Activated T-cell treated with anti-CD3 and anti-CD28 coated beads, Interleukin-2, amount 50 U/mL, for 1 hour (primary cell): ENCODE results near the gene ABCA10.
"Not testable (repeated sequence)": the region's sequence is repeated elsewhere in the genome, so short reads cannot be mapped to it uniquely, and the experiment has no call there.

Experiments
- DNase-seq: peaks from one replicate; pipeline ENCODE4 v3.0.0-alpha.2; 2020

ABCA10 gene

GRCh38 chr17:69228018-69228417 lies 606 bp downstream of the ABCA10 start:
- DNase-seq = no peak

DNA sequence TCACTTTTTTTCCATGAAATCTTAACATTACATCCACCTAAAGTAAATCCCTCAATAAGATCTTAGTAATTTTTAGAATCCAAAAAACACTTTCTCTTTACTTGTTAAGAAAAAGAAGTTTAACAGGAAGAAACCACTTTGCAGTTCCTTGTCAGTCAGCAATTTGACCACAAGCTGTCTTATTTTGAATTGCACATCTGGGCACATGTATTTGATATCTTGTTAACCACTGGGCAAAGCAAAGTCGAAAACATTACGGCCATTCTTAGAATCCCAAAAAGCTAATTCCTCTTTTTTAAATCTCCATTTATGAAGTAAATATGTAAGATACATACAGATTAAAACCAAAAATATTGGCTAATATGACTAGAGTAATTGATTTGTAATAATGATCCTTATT lies 1.1 kb downstream of the ABCA10 start:
- no peak for DNase-seq

DNA sequence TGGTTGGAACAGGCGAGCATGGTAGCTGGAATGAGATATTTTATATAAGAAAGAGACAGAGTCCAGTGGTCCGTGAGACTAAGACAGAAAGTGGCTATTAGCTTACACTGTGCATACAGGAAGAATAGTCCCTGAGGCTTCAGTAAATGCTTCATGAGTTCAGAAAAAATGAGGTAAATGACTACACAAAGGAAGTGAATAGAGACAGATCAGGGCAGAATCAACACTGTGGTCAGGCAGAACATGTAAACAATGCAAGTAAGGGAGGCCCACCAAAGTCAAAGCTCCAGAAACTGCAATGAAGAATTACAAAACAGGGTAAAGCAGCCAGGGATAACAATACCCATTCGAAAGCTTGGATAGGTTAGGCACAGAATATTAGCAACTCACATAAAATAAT lies 4.8 kb downstream of the ABCA10 start:
- no peak for DNase-seq

GRCh38 chr17:69222707-69223258 lies 5.8 kb downstream of the ABCA10 start:
- DNase-seq = no peak

DNA sequence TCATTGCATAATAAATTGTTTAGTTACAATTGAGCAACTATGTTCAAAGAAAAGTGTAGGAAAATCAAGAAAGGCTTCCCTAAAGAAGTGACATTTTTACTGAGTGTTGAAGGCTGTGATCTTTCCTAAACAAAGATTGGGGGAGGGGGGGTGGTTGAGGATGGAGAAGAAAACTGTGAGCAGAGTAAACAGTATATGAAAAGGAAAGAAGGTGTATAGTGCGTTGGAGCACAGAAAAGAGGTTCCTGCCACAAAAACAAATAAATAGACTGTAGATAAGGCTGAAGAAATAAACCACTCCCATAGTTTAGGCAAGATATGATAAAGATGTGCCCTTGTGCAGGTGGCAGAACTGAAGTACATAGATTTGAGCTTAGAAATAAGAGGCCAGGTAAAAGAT lies 8.5 kb downstream of the ABCA10 start:
- no peak for DNase-seq

DNA sequence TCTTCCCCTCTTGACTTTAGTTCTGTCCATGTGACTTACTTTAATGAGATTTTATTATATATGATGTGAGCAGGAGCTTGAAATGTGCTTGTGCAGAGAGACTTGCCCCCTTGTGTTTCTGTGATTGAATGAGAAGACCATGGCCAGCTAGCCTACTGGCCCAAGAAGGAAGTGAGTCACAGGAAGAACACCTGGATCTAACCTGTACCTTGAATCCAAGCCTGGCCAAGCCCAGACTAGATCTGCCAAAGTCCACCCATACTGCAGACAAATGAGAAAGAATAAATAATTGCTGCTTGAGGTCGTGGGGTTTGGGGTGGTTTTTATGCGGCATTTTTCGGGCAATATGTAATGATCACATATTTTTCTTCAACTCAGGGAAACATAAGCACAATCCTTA lies 9.6 kb downstream of the ABCA10 start:
- DNase-seq = no peak

- no peak for DNase-seq
These were observed 15.4 kb downstream of the ABCA10 start for GRCh38 chr17:69213059-69213813.

DNA sequence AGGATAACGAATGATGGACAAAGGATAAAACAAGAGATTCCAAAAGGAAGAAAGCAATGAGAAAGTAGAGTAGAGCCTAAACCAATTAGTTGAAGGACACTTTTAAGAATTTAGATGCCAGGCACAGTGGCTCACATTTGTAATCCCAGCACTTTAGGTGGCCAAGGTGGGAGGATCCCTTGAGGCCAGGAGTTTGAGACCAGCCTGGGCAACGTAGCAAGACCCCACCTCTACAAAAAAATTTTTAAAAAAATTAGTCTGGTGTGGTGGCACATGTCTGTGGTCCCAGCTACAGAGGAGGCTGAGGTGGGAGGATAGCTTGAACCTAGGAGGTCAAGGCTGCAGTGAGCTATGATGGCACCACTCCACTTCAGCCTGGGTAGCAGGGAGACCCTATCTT lies 20.0 kb downstream of the ABCA10 start:
- DNase-seq = no peak

GRCh38 chr17:69207151-69207550 lies 21.5 kb downstream of the ABCA10 start:
- no peak for DNase-seq

GRCh38 chr17:69198238-69198637 lies 30.4 kb downstream of the ABCA10 start:
- no peak for DNase-seq

DNA sequence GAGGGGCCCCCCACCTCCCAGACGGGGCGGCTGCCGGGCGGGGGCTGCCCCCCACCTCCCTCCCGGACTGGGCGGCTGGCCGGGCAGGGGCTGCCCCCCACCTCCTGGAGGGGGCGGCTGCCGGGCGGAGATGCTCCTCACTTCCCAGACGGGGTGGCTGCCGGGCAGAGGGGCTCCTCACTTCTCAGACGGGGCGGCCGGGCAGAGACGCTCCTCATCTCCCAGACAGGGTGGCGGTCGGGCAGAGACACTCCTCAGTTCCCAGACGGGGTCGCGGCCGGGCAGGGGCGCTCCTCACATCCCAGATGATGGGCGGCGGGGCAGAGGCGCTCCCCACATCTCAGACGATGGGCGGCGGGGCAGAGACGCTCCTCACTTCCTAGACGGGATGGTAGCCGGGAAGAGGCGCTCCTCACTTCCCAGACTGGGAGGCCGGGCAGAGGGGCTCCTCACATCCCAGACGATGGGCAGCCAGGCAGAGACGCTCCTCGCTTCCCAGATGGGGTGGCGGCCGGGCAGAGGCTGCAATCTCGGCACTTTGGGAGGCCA lies 32.4 kb downstream of the ABCA10 start:
- DNase-seq = not testable (repeated sequence)

- DNase-seq = no peak
These were observed 35.9 kb downstream of the ABCA10 start for GRCh38 chr17:69192754-69193153.

- DNase-seq = no peak
These were observed 39.8 kb downstream of the ABCA10 start for GRCh38 chr17:69188796-69189195.

- DNase-seq = no peak
These were observed 40.6 kb downstream of the ABCA10 start for GRCh38 chr17:69188064-69188463.

DNA sequence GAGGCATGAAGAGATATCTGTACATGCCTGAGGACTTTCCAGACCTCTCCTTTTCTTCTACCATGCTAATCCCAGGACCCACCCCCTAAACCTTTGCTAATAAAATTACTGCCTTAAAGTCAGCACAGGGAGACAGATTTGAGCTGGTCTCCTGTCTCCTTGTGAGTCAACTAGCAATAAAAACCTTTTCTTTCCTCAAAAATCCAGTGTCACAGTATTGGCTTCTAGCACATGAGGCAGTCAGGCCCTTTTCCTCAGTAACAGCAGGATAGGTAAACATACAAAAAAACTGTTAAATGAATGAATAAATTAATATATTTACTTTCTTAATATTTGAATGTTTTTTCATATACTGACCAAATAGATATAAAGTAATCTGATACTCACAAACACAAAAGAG lies 41.3 kb downstream of the ABCA10 start:
- no peak for DNase-seq

DNA sequence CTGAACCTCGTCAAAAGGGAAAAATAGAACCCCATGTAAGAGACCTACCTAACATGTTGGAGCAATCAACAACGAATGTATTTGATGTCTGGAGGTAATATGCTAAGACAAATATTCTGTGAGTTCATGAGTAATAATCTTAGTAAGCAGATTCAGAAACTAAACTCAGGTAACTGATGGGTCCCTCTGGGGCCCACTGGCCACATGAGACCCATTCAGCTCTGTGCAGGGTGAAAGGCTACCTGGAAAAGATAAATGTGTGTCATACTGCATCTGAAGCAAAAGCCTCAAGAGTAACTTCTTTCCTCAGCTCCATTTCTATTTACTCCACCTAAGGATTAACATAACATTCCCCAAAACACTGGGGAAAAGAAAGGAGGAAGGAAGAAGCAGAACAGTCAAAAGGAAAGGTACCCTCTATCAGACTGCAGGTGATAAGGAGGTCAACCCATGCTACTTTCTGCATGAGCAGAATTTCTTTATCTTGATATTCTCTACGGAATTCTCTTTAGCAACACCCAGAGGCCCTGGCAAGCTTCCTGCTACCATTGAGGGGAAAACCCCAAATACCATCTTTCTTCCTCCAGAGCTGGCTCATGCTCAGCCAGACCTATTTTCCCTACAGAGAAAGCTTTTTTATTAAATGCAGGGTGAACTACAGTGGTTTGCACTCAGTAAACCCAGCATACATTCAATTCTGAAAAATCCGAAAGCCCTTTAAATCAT lies 49.2 kb downstream of the ABCA10 start:
- no peak for DNase-seq

GRCh38 chr17:69176457-69176795 lies 52.2 kb downstream of the ABCA10 start:
- DNase-seq = no peak

DNA sequence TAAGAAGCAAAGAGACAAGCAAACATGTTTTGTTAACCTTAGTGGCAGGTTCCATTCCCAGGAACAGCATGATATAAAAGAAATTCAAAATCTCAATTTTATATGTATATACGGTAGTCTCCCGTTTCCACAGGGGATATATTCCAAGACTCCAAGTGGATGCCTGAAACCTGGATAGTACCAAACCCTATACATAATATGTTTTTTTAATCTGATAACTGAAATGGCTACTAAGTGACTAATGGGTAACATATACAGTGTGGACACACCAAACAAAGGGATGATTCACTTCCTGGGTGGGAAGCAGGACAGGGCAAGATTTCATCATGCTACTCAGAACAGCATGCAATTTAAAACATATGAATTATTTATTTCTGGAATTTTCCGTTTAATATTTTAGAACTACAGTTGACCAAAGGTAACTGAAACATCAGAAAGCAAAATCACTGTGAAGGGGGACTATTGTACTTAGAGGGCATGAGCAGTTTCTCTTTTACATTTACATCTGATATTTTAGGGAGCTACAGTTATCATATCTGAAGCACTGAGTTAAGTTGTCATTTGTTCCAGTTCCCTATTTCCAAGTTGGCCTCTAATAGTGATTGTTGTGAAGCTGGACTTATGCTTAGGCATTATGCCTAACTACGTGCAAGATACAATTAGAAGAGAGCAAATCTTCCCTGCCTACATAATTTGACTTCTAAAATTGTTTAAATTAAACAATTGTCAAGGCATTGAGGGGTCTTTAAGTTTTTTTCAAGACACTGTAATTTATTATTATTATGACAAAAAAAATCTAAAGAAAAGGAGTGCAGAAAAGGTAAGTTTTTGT lies 52.8 kb downstream of the ABCA10 start:
- no peak for DNase-seq

DNA sequence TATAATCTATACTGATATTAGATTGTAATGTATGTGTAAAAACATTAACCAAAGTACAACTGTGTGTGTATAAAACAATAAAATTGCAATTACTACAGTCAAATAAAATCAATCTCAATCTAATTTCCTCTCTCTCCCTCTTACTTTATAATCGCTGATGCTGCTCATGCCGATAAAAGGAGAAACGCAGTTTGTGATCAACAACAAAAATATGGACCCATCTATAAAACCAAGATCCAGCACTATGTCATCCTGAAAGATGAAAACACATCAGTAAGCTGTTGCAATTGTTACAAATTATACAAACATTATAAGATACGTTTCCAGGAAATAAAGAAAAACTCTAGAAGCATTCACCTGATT lies 53.4 kb downstream of the ABCA10 start:
- DNase-seq = no peak

DNA sequence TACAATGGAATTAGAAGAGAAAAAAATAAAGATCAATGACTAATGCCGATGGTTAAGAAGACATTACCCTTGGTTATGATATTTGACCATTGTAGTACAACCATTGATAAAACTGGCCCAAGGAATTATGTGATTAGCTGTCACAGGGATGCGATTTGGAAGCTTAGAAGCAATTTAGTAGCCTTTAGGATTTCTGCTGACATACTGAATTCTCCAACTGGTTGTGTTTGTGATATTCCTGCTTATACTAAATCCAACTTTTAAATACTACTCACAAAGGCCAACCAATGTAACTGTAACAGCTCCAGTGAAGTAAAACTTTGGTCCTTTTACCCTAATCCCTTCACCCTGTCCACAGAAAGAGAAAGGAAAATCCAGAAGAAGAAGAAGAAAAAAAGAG lies 55.5 kb downstream of the ABCA10 start:
- DNase-seq = no peak

DNA sequence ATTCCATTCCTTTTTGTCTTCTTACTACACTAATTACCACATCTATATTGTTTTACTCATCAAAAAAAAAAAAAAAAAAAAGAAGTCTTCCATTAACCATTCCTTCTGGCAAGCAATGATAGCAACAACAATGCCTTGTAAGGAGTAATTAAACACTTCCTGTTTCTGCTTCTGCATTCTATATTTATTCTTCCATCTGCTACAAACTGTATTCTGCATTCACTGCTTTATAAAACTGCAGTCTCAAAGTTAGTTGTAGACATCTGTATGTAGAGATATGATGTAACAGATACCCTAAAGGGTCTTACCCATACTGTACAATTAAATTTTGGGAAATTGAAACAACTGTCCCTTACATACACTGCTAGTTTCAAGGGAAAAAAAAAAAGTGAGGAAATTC lies 58.2 kb downstream of the ABCA10 start:
- no peak for DNase-seq

DNA sequence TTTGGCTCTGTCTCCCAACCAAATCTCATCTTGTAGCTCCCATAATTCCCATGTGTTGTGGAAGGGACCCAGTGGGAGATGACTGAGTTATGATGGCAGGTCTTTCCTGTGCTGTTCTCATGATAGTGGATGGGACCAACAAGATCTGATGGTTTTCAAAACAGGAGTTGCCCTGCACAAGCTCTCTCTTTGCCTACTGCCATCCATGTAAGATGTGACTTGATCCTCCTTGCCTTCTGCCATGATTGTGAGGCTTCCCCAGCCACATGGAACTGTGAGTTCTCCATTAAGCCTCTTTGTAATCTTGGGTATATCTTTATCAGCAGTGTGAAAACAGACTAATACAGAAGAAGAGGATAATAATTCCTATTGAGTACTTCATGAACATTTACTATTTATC lies 60.0 kb downstream of the ABCA10 start:
- DNase-seq = not testable (repeated sequence)

DNA sequence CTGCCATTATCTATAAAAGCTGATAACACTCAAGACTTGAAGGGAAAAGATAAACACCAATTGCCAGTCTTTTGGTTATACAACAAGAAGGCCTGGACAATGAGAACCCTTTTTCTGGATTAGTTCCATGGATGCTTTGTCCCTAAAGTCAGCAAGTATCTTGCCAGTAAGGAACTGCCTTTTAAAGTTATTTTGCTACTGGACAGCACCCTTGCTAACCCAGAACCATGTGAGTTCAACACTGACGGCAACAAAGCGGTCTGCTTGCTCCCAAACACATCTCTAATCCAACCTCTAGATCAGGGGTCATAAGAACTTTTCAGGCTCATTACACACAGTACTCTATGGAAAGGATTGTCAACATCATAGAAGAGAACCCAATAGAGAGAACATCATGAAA lies 61.7 kb downstream of the ABCA10 start:
- no peak for DNase-seq
